Colonic mucosa (tissue), 4 donors: ENCODE data around the gene PLXNB1. TPM values are rescaled to one million over a fixed set of nuclear protein-coding genes. Genes with fewer than 3 reads are reported as not detected.

Experiments
- DNase-seq: peaks from one replicate; pipeline ENCODE4 v3.0.0-alpha.2; 2020
- H3K27ac ChIP-seq: fragments of 200-600 bp; one replicate; pipeline ENCODE4 v1.8.0; 2021
- H3K27me3 ChIP-seq: fragments of 200-600 bp; one replicate; pipeline ENCODE4 v1.8.0; 2021
- H3K36me3 ChIP-seq: fragments of 200-600 bp; one replicate; pipeline ENCODE4 v1.8.0; 2021
- H3K4me1 ChIP-seq: fragments of 200-600 bp; one replicate; pipeline ENCODE4 v1.8.0; 2021; ENCODE audit warnings: mild to moderate bottlenecking
- H3K4me3 ChIP-seq: fragments of 200-600 bp; one replicate; pipeline ENCODE4 v1.8.0; 2021
- H3K9ac ChIP-seq, 2 donors: one replicate each; pipeline ENCODE4 v1.7.0; 2013; ENCODE audit warnings: control low read depth in 2 of 2, low read depth in 2 of 2, low read length in 2 of 2
- H3K9me3 ChIP-seq: fragments of 200-600 bp; one replicate; pipeline ENCODE4 v1.8.0; 2021
- intact Hi-C: fragments of 100-400 bp; cut with DNase I; formaldehyde crosslinking; loops from one replicate; pipeline ENCODE4 v1.14.1; 2022
- total RNA-seq, 2 donors: library from RNA; stranded (reverse); fragmentation: NEBNext Ultra II Directional in 1 of 2; extraction: Animal tissue kit (Norgen Biotek cat#: 25700) in 1 of 2; gene quantifications; one replicate each; pipeline ENCODE4 v1.2.1, GENCODE V29; 2021
- TF ChIP-seq, protein P1 (sequence below): fragments of 200-600 bp; IDR thresholded peaks from one replicate; pipeline ENCODE4 v1.8.0; 2022; ENCODE audit warnings: antibody characterized with exemption, mild to moderate bottlenecking
- donor health status: healthy.
- donor health status: DM: no; HTN: no; CAD: no.
- donor health status: DM: no; HTN: no; CAD: no.

The PLXNB1 gene
- total RNA-seq, 2 donors from 2014 or later: 70.6 to 131 TPM

DNA sequence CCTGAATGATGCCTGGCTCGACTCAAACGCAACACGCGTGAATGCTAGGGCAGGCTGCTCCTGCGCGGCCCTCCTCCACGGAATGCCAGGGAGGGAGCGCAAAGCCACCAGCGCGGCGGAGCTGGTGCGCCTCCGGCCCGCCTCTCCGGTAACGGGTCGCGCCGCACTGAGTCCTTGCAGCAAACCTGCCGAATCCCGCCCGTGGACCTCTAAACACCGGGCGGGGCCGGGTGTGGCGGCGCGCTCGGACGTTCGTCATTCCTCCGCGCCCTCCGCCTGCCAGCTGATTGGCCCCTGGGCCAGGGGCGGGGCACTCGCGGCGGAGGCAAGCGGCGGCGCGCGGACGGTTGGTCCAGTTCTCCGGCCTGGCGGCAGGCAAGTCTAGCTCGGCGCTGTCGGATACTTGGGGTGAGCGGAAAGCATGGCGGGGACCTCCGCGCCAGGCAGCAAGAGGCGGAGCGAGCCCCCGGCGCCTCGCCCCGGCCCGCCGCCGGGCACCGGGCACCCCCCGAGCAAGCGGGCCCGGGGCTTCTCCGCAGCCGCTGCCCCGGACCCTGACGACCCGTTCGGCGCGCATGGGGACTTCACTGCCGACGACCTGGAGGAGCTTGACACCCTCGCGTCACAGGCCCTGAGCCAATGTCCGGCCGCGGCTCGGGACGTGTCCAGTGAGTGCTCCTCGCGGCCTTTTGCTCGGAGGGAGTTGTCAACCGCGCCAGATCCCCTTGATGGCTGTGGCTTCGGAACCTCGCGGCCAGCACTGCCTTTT is 16.7 kb upstream of the PLXNB1 start, which contains the start of gene ATRIP:
TSS of gene ATRIP (plus strand) at position 313 of the 769 bp plus-strand sequence. CDS start at position 422, 109 bp downstream.
- DNase-seq: peak; percentile 92
- no peaks in the 10 kb centered on the region for H3K27me3 ChIP-seq
- H3K27ac ChIP-seq: peak within 1 kb of the TSS; percentile 92
- no peaks in the 10 kb centered on the region for H3K9me3 ChIP-seq
- peaks cover 3% of the 10 kb centered on the region for H3K4me1 ChIP-seq
- H3K4me3 ChIP-seq: peak within 1 kb of the TSS; percentile 99
- TF ChIP-seq, protein P1, sequence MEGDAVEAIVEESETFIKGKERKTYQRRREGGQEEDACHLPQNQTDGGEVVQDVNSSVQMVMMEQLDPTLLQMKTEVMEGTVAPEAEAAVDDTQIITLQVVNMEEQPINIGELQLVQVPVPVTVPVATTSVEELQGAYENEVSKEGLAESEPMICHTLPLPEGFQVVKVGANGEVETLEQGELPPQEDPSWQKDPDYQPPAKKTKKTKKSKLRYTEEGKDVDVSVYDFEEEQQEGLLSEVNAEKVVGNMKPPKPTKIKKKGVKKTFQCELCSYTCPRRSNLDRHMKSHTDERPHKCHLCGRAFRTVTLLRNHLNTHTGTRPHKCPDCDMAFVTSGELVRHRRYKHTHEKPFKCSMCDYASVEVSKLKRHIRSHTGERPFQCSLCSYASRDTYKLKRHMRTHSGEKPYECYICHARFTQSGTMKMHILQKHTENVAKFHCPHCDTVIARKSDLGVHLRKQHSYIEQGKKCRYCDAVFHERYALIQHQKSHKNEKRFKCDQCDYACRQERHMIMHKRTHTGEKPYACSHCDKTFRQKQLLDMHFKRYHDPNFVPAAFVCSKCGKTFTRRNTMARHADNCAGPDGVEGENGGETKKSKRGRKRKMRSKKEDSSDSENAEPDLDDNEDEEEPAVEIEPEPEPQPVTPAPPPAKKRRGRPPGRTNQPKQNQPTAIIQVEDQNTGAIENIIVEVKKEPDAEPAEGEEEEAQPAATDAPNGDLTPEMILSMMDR: no peak
- intact Hi-C loops: no loop called here
- H3K36me3 ChIP-seq: no peaks in the 10 kb centered on the region
- peak within 1 kb of the TSS; percentile 83 to 89 for H3K9ac ChIP-seq

DNA sequence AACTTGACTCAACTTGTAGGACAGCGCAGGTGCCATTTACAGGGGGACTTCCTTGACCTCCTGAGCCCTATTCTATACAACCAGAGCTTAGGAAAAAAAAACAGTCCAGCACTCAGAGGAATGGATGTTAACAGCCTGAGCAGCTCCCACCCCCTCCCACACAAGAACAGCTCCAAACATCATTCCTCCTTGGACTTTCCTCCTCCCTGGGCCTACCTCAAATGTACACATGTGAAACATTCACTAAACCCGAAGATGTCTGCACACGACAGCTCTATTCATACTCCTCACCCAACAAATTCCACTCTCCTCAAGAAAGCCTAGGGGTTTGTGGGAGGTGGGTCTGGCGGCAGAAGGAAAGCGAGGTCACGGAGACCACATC is 16.1 kb upstream of the PLXNB1 start:
- no peaks in the 10 kb centered on the region for H3K27me3 ChIP-seq
- DNase-seq: no peak
- no peaks in the 10 kb centered on the region for H3K36me3 ChIP-seq
- peak overlapping the region; percentile 92 for H3K27ac ChIP-seq
- H3K9ac ChIP-seq: peak overlapping the region; percentile 83 to 89
- H3K9me3 ChIP-seq: no peaks in the 10 kb centered on the region
- intact Hi-C loops: no loop called here
- peaks cover 3% of the 10 kb centered on the region for H3K4me1 ChIP-seq
- TF ChIP-seq, protein P1: no peak
- H3K4me3 ChIP-seq: peak overlapping the region; percentile 99

DNA sequence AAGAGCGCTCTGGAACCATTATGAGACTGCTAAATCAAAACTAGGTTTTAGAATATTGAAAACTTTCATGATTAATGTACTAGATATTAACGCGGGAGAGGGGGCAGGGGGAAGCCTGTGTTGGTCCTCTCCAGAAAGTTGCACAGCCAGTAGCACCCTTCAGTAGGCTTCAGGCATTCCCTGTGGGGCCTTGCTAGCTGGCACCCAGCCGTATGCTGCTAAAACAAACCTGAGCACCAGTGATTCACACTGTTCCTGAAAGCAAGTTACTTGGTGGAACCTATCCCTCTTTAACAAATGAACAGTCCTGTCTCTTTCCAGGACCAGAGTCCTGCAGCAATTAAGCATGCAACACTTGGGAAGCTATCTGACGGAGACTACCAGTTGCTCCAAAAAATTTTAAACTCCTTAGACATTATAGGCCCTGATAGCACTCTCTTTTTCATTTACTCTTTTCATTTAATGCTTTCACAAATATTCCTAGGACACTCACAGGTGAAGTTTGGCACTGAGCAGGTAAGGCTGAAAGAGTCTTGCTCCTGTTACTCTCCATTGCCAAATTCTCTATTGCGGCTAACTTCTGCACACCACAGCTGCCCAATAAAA is 15.5 kb upstream of the PLXNB1 start:
- H3K36me3 ChIP-seq: no peaks in the 10 kb centered on the region
- TF ChIP-seq, protein P1: no peak
- intact Hi-C loops: no loop called here
- H3K27ac ChIP-seq: no peak overlapping the region
- peaks cover 3% of the 10 kb centered on the region for H3K4me1 ChIP-seq
- H3K4me3 ChIP-seq: no peak overlapping the region
- DNase-seq: no peak
- no peak overlapping the region for H3K9ac ChIP-seq
- no peaks in the 10 kb centered on the region for H3K9me3 ChIP-seq
- no peaks in the 10 kb centered on the region for H3K27me3 ChIP-seq

DNA sequence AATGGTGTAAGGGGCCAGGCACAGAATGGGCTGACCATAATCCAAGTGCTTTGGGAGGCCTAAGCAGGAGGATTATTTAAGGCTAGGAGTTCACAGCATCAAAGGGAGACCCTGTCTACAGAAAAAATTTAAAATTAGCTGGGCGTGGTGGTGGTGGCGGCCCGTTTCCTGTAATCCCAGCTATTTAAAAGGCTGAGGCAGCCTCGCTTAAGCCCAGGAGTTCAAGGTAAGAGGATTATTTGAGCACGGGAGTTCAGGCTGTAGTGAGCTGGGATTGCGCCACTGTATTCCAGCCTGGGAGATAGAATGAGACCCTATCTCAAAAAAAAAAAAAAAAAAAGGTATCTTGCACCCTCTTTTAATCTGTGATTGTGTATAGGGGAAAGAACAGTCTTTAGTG is 12.1 kb upstream of the PLXNB1 start:
- Histone ChIP-seq H3K27me3 (no peaks in the 10 kb centered on the region), H3K9me3 (no peaks in the 10 kb centered on the region), H3K4me1 (peaks cover 7% of the 10 kb centered on the region), H3K27ac (no peak overlapping the region), H3K9ac (no peak overlapping the region), H3K4me3 (no peak overlapping the region), H3K36me3 (no peaks in the 10 kb centered on the region)
- TF ChIP-seq, protein P1: no peak
- intact Hi-C loops: no loop called here
- DNase-seq: no peak

DNA sequence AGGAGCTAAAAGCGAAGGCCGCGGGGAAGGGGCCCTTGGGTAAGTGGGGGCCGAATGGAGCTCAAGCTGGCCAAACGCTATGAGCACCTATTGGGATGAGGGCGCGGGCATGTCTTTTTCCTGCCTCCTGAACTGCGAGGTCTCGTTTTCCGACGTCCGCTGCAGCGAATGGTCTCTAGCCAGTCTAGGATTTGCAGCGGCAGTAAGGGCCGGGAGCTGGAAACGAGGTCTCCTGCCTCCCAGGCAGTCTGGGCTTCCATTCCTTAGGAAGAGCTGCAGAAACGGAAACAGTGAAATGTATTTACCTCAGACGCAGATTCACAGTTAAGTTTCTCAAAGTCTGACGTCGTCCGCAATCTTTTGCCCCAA is 10.7 kb upstream of the PLXNB1 start:
- TF ChIP-seq, protein P1: no peak
- Histone ChIP-seq H3K9me3 (no peaks in the 10 kb centered on the region), H3K27me3 (no peaks in the 10 kb centered on the region), H3K9ac (peak overlapping the region; percentile 93 to 94), H3K4me3 (peak overlapping the region; percentile 77), H3K4me1 (peaks cover 7% of the 10 kb centered on the region), H3K36me3 (no peaks in the 10 kb centered on the region), H3K27ac (peak overlapping the region; percentile 83)
- intact Hi-C loops: no loop called here
- no peak for DNase-seq
